Heart left ventricle (tissue), 16 donors: Measurements from ENCODE around the gene UBD. TPM values are rescaled to one million over a fixed set of nuclear protein-coding genes. Genes with fewer than 3 reads are reported as not detected.

Experiments used
- ATAC-seq, 4 donors: fragments of 200-7000 bp; cut with Tn5 transposase; one replicate each; pipeline ENCODE4 v1.9.1; 2020 to 2022; ENCODE audit warnings: moderate library complexity in 4 of 4, mild to moderate bottlenecking in 3 of 4, moderate number of reproducible peaks in 1 of 4
- DNase-seq, 5 donors: peaks; one replicate each; pipeline ENCODE4 v3.0.0-alpha.2; 2020
- H3K27ac ChIP-seq, 12 donors: fragments of 200-600 bp; sonication (generic) in 4 of 12; one replicate each; pipeline versions ENCODE4 v1.5.0 to v1.8.0; 2016 to 2022; ENCODE audit warnings: mild to moderate bottlenecking in 2 of 12
- H3K27me3 ChIP-seq, 9 donors: fragments of 200-600 bp; sonication (generic) in 2 of 9; one replicate each; pipeline versions ENCODE4 v1.5.1 to v1.8.0; 2016 to 2022; ENCODE audit warnings: mild to moderate bottlenecking in 3 of 9
- H3K36me3 ChIP-seq, 9 donors: fragments of 200-600 bp; sonication (generic) in 2 of 9; one replicate each; pipeline versions ENCODE4 v1.5.0 to v1.8.0; 2018 to 2022; ENCODE audit warnings: mild to moderate bottlenecking in 2 of 9
- H3K4me1 ChIP-seq, 12 donors: fragments of 200-600 bp; sonication (generic) in 4 of 12; one replicate each; pipeline versions ENCODE4 v1.5.0 to v1.8.0; 2016 to 2022; ENCODE audit warnings: mild to moderate bottlenecking in 3 of 12
- H3K4me3 ChIP-seq, 12 donors: fragments of 200-600 bp; sonication (generic) in 4 of 12; one replicate each; pipeline versions ENCODE4 v1.5.0 to v1.8.0; 2017 to 2022; ENCODE audit warnings: mild to moderate bottlenecking in 9 of 12, moderate library complexity in 4 of 12
- H3K9me3 ChIP-seq, 12 donors: fragments of 200-600 bp; sonication (generic) in 4 of 12; one replicate each; pipeline versions ENCODE4 v1.5.0 to v1.8.0; 2016 to 2022; ENCODE audit warnings: mild to moderate bottlenecking in 1 of 12
- CTCF ChIP-seq, 12 donors: fragments of 200-600 bp; sonication (generic) in 4 of 12; IDR thresholded peaks; one replicate each; pipeline versions ENCODE4 v1.5.0 to v1.8.0; 2018 to 2022; ENCODE audit warnings: antibody characterized with exemption in 12 of 12, mild to moderate bottlenecking in 5 of 12
- POLR2A ChIP-seq, 2 donors: fragments of 450-650 bp; IDR thresholded peaks; one replicate each; pipeline ENCODE4 v1.6.1; 2017; ENCODE audit warnings: antibody characterized with exemption in 2 of 2, mild to moderate bottlenecking in 2 of 2, moderate library complexity in 2 of 2
- WGBS, 4 donors: extraction: QIAGEN DNeasy Blood & Tissue Kit in 2 of 4; methylation state at CpG; one replicate each; pipeline versions ENCODE4 v1.1.5 to v1.1.7; 2013 to 2018; 5-methylcytosine and 5-hydroxymethylcytosine counted together
- intact Hi-C, 10 donors: fragments of 100-400 bp; cut with DNase I; formaldehyde crosslinking; loops; one replicate each; pipeline versions ENCODE4 v1.11.1 to v1.14.2; 2022
- polyA plus RNA-seq, 2 donors: library from polyadenylated mRNA; stranded (reverse); fragments of 200-250 nt; gene quantifications; one replicate each; pipeline ENCODE4 v1.2.3, GENCODE V29; 2013
- total RNA-seq, 9 donors: library from RNA; depleted of rRNA in 2 of 9; stranded (reverse); fragments of >200 nt in 2 of 9; fragmentation: NEBNext Ultra II Directional in 3 of 9; extraction: Animal tissue kit (Norgen Biotek cat#: 25700) in 3 of 9; gene quantifications; one replicate each; pipeline versions ENCODE4 v1.1.0 to v1.2.4, GENCODE V29; 2016 to 2023
- donor health status: ischemic (EF 13 %, LVEDD 7.1; RV severe dilation, severe dysfunction).
- donor health status: healthy with polysubstance abuse.
- donor health status: DM: no; HTN: yes; CAD: no.
- donor health status: DM: no; HTN: no; CAD: no.
- donor health status: ischemic (EF 25% LVEDD 6.9; RV normal size, moderate dysfunction).
- donor health status: ischemic (EF 25% LVEDD 5.7; RV mildly dilated, moderate dysfunction).
- donor health status: healthy.
- donor health status: DM: yes; HTN: yes; CAD: no.
- donor health status: ischemic (EF 35%, LVEDD 5.7; RV mildly dilated, moderate dysfunction).
- donor health status: nonischemic (EF 11% LVEDD 7.7; RV severe dilation, severe dysfunction).
- donor health status: DM: yes; HTN: yes; CAD: no.
- donor health status: PGD.
- donor health status: ischemic (EF 29% LVEDD 5.4; RV normal size, mild dysfunction).
- donor health status: nonischemic (EF 23%, LVEDD 6.1; RV moderate dilation, normal function).

The UBD gene
- total and polyA plus RNA-seq, 11 donors: 0.21 to 61.7 (median 5.9) TPM; not detected in 7

GRCh38 chr6:29567541-29567940 is 8.0 kb upstream of the UBD start:
- intact Hi-C loops: no loop called here
- H3K9me3 ChIP-seq: no peaks in the 10 kb centered on the region
- H3K4me3 ChIP-seq: no peak overlapping the region
- no peak overlapping the region for H3K27ac ChIP-seq
- DNase-seq: no peak
- WGBS, 4 donors: 56 to 70% (median 66%) methylated on average over 2 of the region's 2 CpGs
- no peaks in the 10 kb centered on the region for H3K4me1 ChIP-seq
- no peaks in the 10 kb centered on the region for H3K36me3 ChIP-seq
- H3K27me3 ChIP-seq: peaks cover 0 to 46% (median 8%) of the 10 kb centered on the region in 9 donors
- TF ChIP-seq POLR2A (IDR thresholded peaks at IDR 0.05): no peak
- no peak for TF ChIP-seq CTCF (IDR thresholded peaks at IDR 0.05)
- no peak for ATAC-seq

GRCh38 chr6:29566856-29567255 is 7.3 kb upstream of the UBD start:
- no peak for DNase-seq
- H3K27ac ChIP-seq: no peak overlapping the region
- TF ChIP-seq CTCF (IDR thresholded peaks at IDR 0.05) (no peak), POLR2A (IDR thresholded peaks at IDR 0.05) (no peak)
- no peaks in the 10 kb centered on the region for H3K4me1 ChIP-seq
- no peaks in the 10 kb centered on the region for H3K9me3 ChIP-seq
- H3K4me3 ChIP-seq: no peak overlapping the region
- no peaks in the 10 kb centered on the region for H3K36me3 ChIP-seq
- no peak for ATAC-seq
- 73 to 82% (median 77%) methylated on average over 5 of the region's 5 CpGs for WGBS, 4 donors
- peaks cover 0 to 46% (median 8%) of the 10 kb centered on the region in 9 donors for H3K27me3 ChIP-seq
- intact Hi-C loops: no loop called here

GRCh38 chr6:29564875-29565274 is 5.3 kb upstream of the UBD start:
- DNase-seq (no peak), ATAC-seq (no peak)
- Histone ChIP-seq H3K4me1 (no peaks in the 10 kb centered on the region), H3K27ac (no peak overlapping the region), H3K4me3 (no peak overlapping the region), H3K27me3 (peaks cover 0 to 45% (median 12%) of the 10 kb centered on the region in 9 donors), H3K9me3 (no peaks in the 10 kb centered on the region), H3K36me3 (no peaks in the 10 kb centered on the region)
- intact Hi-C loops: no loop called here
- TF ChIP-seq CTCF (IDR thresholded peaks at IDR 0.05) (no peak), POLR2A (IDR thresholded peaks at IDR 0.05) (no peak)

GRCh38 chr6:29563435-29563965 is 4.0 kb upstream of the UBD start:
- Histone ChIP-seq H3K27ac (no peak overlapping the region), H3K4me1 (no peaks in the 10 kb centered on the region), H3K27me3 (peaks cover 0 to 51% (median 12%) of the 10 kb centered on the region in 9 donors), H3K9me3 (no peaks in the 10 kb centered on the region), H3K36me3 (no peaks in the 10 kb centered on the region), H3K4me3 (no peak overlapping the region)
- intact Hi-C loops: no loop called here
- 60 to 77% (median 76%) methylated on average over 3 of the region's 3 CpGs for WGBS, 4 donors
- DNase-seq (no peak), ATAC-seq (no peak)
- TF ChIP-seq POLR2A (IDR thresholded peaks at IDR 0.05) (no peak), CTCF (IDR thresholded peaks at IDR 0.05) (no peak)
